ENCODE measurements around the gene C17orf58. TPM values are rescaled to one million over a fixed set of nuclear protein-coding genes. Genes with fewer than 3 reads are reported as not detected.
"Not testable (repeated sequence)": the region's sequence is repeated elsewhere in the genome, so short reads cannot be mapped to it uniquely, and the experiment has no call there.

C17orf58 gene
- total RNA-seq, 2 donors from 2014 or later = 22.0 to 22.7 TPM

GRCh38 chr17:68019675-68020408 lies 23.6 kb upstream of the C17orf58 start:
- TF ChIP-seq, protein P1, sequence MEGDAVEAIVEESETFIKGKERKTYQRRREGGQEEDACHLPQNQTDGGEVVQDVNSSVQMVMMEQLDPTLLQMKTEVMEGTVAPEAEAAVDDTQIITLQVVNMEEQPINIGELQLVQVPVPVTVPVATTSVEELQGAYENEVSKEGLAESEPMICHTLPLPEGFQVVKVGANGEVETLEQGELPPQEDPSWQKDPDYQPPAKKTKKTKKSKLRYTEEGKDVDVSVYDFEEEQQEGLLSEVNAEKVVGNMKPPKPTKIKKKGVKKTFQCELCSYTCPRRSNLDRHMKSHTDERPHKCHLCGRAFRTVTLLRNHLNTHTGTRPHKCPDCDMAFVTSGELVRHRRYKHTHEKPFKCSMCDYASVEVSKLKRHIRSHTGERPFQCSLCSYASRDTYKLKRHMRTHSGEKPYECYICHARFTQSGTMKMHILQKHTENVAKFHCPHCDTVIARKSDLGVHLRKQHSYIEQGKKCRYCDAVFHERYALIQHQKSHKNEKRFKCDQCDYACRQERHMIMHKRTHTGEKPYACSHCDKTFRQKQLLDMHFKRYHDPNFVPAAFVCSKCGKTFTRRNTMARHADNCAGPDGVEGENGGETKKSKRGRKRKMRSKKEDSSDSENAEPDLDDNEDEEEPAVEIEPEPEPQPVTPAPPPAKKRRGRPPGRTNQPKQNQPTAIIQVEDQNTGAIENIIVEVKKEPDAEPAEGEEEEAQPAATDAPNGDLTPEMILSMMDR (IDR thresholded peaks at IDR 0.05) = peak; percentile 34 to 81 (median 56)
- TF ChIP-seq POLR2A (IDR thresholded peaks at IDR 0.05) (peak; percentile 41), POLR2AphosphoS5 (IDR thresholded peaks at IDR 0.05) (peak; percentile 94)
- H3K9me3 ChIP-seq = no peaks in the 10 kb centered on the region
- intact Hi-C loops (cut with DNase I) = loop anchor here (10.0 kb wide), 1 partner anchor 55 kb away; no protein-coding TSS in a partner anchor
- H3K4me3 ChIP-seq = peak overlapping the region; percentile 47 to 49
- peak; percentile 94 for DNase-seq (ENCODE audit: low spot score)
- no peaks in the 10 kb centered on the region for H3K36me3 ChIP-seq
- WGBS = 2% methylated on average over 47 of the region's 51 CpGs
- H3K4me1 ChIP-seq (replicated peaks) = no peaks in the 10 kb centered on the region
- H3K27me3 ChIP-seq (replicated peaks; ENCODE audit: insufficient read depth) = no peaks in the 10 kb centered on the region
- peak overlapping the region; percentile 83 to 90 for H3K27ac ChIP-seq

GRCh38 chr17:68019336-68019674 lies 23.0 kb upstream of the C17orf58 start:
- Histone ChIP-seq H3K4me3 (no peak overlapping the region), H3K4me1 (replicated peaks) (no peaks in the 10 kb centered on the region), H3K27me3 (replicated peaks; ENCODE audit: insufficient read depth) (no peaks in the 10 kb centered on the region), H3K9me3 (no peaks in the 10 kb centered on the region), H3K27ac (no peak overlapping the region), H3K36me3 (no peaks in the 10 kb centered on the region)
- DNase-seq (ENCODE audit: low spot score) = no peak
- 81% methylated on average over 9 of the region's 9 CpGs for WGBS
- TF ChIP-seq POLR2AphosphoS5 (IDR thresholded peaks at IDR 0.05) = no peak
- TF ChIP-seq POLR2A (IDR thresholded peaks at IDR 0.05) = no peak
- TF ChIP-seq, protein P1 (IDR thresholded peaks at IDR 0.05) = no peak
- intact Hi-C loops (cut with DNase I) = loop anchor here (10.0 kb wide), 1 partner anchor 55 kb away; no protein-coding TSS in a partner anchor

- not testable (repeated sequence) for H3K27ac ChIP-seq; H3K4me1 ChIP-seq (replicated peaks); H3K36me3 ChIP-seq; H3K9me3 ChIP-seq; DNase-seq (ENCODE audit: low spot score); H3K27me3 ChIP-seq (replicated peaks; ENCODE audit: insufficient read depth); H3K4me3 ChIP-seq
- WGBS = 86% methylated on average over 21 of the region's 21 CpGs
- intact Hi-C loops (cut with DNase I) = loop anchor here (10.0 kb wide), 1 partner anchor 54 kb away; no protein-coding TSS in a partner anchor
These were observed 22.2 kb upstream of the C17orf58 start for GRCh38 chr17:68018493-68018892.

- 95% methylated on average over 2 of the region's 2 CpGs for WGBS
- Histone ChIP-seq H3K27ac (no peak overlapping the region), H3K36me3 (no peaks in the 10 kb centered on the region), H3K9me3 (no peaks in the 10 kb centered on the region), H3K27me3 (replicated peaks; ENCODE audit: insufficient read depth) (no peaks in the 10 kb centered on the region), H3K4me3 (no peak overlapping the region), H3K4me1 (replicated peaks) (no peaks in the 10 kb centered on the region)
- TF ChIP-seq, protein P1 (IDR thresholded peaks at IDR 0.05) = no peak
- TF ChIP-seq POLR2A (IDR thresholded peaks at IDR 0.05) (no peak), POLR2AphosphoS5 (IDR thresholded peaks at IDR 0.05) (no peak)
- intact Hi-C loops (cut with DNase I) = loop anchor here (10.0 kb wide), 1 partner anchor 52 kb away; no protein-coding TSS in a partner anchor
- DNase-seq (ENCODE audit: low spot score) = no peak
These were observed 20.6 kb upstream of the C17orf58 start for GRCh38 chr17:68016838-68017237.

GRCh38 chr17:68015081-68015723 lies 18.9 kb upstream of the C17orf58 start:
- no peak for DNase-seq (ENCODE audit: low spot score)
- Histone ChIP-seq H3K36me3 (no peaks in the 10 kb centered on the region), H3K9me3 (no peaks in the 10 kb centered on the region), H3K4me1 (replicated peaks) (no peaks in the 10 kb centered on the region), H3K27me3 (replicated peaks; ENCODE audit: insufficient read depth) (no peaks in the 10 kb centered on the region), H3K27ac (no peak overlapping the region), H3K4me3 (no peak overlapping the region)
- WGBS = 81% methylated on average over 11 of the region's 11 CpGs
- intact Hi-C loops (cut with DNase I) = loop anchor here (10.0 kb wide), 1 partner anchor 50 kb away; no protein-coding TSS in a partner anchor
- no peak for TF ChIP-seq POLR2AphosphoS5 (IDR thresholded peaks at IDR 0.05)
